Activated CD8-positive, alpha-beta memory T cell treated with anti-CD3 and anti-CD28 coated beads, Interleukin-2, amount 50 U/mL, for 1 hour (primary cell): ENCODE measurements around the gene SRCIN1.
"Not testable (repeated sequence)": the region's sequence is repeated elsewhere in the genome, so short reads cannot be mapped to it uniquely, and the experiment has no call there.

Experiments
- DNase-seq: peaks from one replicate; pipeline ENCODE4 v3.0.0-alpha.2; 2020; ENCODE audit errors: extremely low read depth

SRCIN1 gene

GRCh38 chr17:38544839-38545209 is 60.9 kb downstream of the SRCIN1 start:
- no peak for DNase-seq

GRCh38 chr17:38544175-38544838 is 61.4 kb downstream of the SRCIN1 start:
- DNase-seq: no peak

- DNase-seq: no peak
Measured at GRCh38 chr17:38543403-38544174, 62.2 kb downstream of the SRCIN1 start.

GRCh38 chr17:38542286-38542685 is 63.5 kb downstream of the SRCIN1 start:
- DNase-seq: no peak

GRCh38 chr17:38541281-38541680 is 64.5 kb downstream of the SRCIN1 start:
- DNase-seq: no peak

- no peak for DNase-seq
Measured at GRCh38 chr17:38540514-38541045, 65.2 kb downstream of the SRCIN1 start.

- no peak for DNase-seq
Measured at GRCh38 chr17:38539386-38539785, 66.4 kb downstream of the SRCIN1 start.

- DNase-seq: no peak
Measured at GRCh38 chr17:38538906-38539305, 66.8 kb downstream of the SRCIN1 start.

GRCh38 chr17:38536661-38537060 is 69.1 kb downstream of the SRCIN1 start:
- DNase-seq: no peak

GRCh38 chr17:38535886-38536285 is 69.9 kb downstream of the SRCIN1 start:
- DNase-seq: no peak

GRCh38 chr17:38534498-38534885 is 71.3 kb downstream of the SRCIN1 start:
- DNase-seq: no peak

GRCh38 chr17:38533866-38534497 is 71.8 kb downstream of the SRCIN1 start:
- no peak for DNase-seq

GRCh38 chr17:38533241-38533640 is 72.5 kb downstream of the SRCIN1 start:
- DNase-seq: no peak

GRCh38 chr17:38532451-38532850 is 73.3 kb downstream of the SRCIN1 start:
- no peak for DNase-seq

GRCh38 chr17:38531761-38532160 is 74.0 kb downstream of the SRCIN1 start:
- DNase-seq: not testable (repeated sequence)

- not testable (repeated sequence) for DNase-seq
Measured at GRCh38 chr17:38530856-38531255, 74.9 kb downstream of the SRCIN1 start.

GRCh38 chr17:38528141-38528540 is 77.6 kb downstream of the SRCIN1 start:
- DNase-seq: not testable (repeated sequence)

GRCh38 chr17:38526526-38526925 is 79.2 kb downstream of the SRCIN1 start:
- not testable (repeated sequence) for DNase-seq

- DNase-seq: no peak
Measured at GRCh38 chr17:38512473-38513058, 93.2 kb downstream of the SRCIN1 start.

GRCh38 chr17:38511150-38512108 is 94.3 kb downstream of the SRCIN1 start:
- DNase-seq: no peak
